A549 (cell line): ENCODE measurements around the gene TRPM5.

Source experiments
- BHLHE40 ChIP-seq: IDR thresholded peaks from 2 replicates; pipeline ENCODE4 v1.6.1; 2012; ENCODE audit warnings: low read depth, low read length, inconsistent platforms
- CHD2 ChIP-seq: fragments of 150-350 bp; IDR thresholded peaks from 2 replicates; pipeline ENCODE4 v1.6.1; 2014; ENCODE audit warnings: low read length; ENCODE audit not compliant: partially characterized antibody
- CTCF ChIP-seq: fragments of >200 bp; sonication (Bioruptor Twin); formaldehyde crosslinking; IDR thresholded peaks from 3 replicates; pipeline ENCODE4 v1.5.1; 2016
- ELK1 ChIP-seq: fragments of 150-350 bp; IDR thresholded peaks from 2 replicates; pipeline ENCODE4 v1.6.1; 2014; ENCODE audit warnings: low read depth, mild to moderate bottlenecking, low read length
- EP300 ChIP-seq, 2 experiments: fragments of >200 bp; sonication (Bioruptor Twin); formaldehyde crosslinking; IDR thresholded peaks; 2 replicates in 1 of 2; 3 replicates in 1 of 2; pipeline ENCODE4 v1.6.1; 2016 to 2017
- HDAC2 ChIP-seq: fragments of 200-600 bp; sonication (generic); IDR thresholded peaks from 2 replicates; pipeline ENCODE4 v1.6.1; 2016
- HOXA7 ChIP-seq: fragments of 250-450 bp; sonication (Bioruptor Pico); IDR thresholded peaks from 2 replicates; pipeline ENCODE4 v1.5.0; 2020; ENCODE audit warnings: mild to moderate bottlenecking, moderate library complexity
- KDM1A ChIP-seq: fragments of 200-600 bp; sonication (generic); IDR thresholded peaks from 2 replicates; pipeline ENCODE4 v1.6.1; 2016; ENCODE audit warnings: low read depth, mild to moderate bottlenecking
- KDM5A ChIP-seq: fragments of 200-600 bp; sonication (generic); IDR thresholded peaks from 2 replicates; pipeline ENCODE4 v1.6.1; 2016; ENCODE audit warnings: antibody characterized with exemption, mild to moderate bottlenecking
- MAX ChIP-seq: IDR thresholded peaks from 2 replicates; pipeline ENCODE4 v1.6.1; 2012
- POLR2A ChIP-seq: IDR thresholded peaks from 2 replicates; pipeline ENCODE4 v1.6.1; 2012; ENCODE audit warnings: mild to moderate bottlenecking, low read length
- RFX5 ChIP-seq: fragments of 450-650 bp; IDR thresholded peaks from 2 replicates; pipeline ENCODE4 v1.7.1; 2014; ENCODE audit warnings: antibody characterized with exemption, mild to moderate bottlenecking, moderate library complexity
- TF ChIP-seq, protein P1 (sequence below): fragments of 450-650 bp; IDR thresholded peaks from 2 replicates; pipeline ENCODE4 v1.6.1; 2014; ENCODE audit warnings: antibody characterized with exemption

GRCh38 chr11:2426221-2426620 lies 18.1 kb downstream of the TRPM5 start:
- TF ChIP-seq CTCF (no peak), POLR2A (no peak), CHD2 (no peak), KDM5A (no peak), HOXA7 (no peak), HDAC2 (no peak), KDM1A (no peak), BHLHE40 (no peak), RFX5 (no peak), MAX (no peak), EP300 (IDR thresholded peaks at IDR 0.05) (no peak), ELK1 (no peak)
- TF ChIP-seq, protein P1, sequence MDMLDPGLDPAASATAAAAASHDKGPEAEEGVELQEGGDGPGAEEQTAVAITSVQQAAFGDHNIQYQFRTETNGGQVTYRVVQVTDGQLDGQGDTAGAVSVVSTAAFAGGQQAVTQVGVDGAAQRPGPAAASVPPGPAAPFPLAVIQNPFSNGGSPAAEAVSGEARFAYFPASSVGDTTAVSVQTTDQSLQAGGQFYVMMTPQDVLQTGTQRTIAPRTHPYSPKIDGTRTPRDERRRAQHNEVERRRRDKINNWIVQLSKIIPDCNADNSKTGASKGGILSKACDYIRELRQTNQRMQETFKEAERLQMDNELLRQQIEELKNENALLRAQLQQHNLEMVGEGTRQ = no peak
